HG03571 (cell line): ENCODE data around the gene SLC2A8.
A peak's percentile ranks its signal among the peaks of the same experiment; 100 is the strongest.

Experiments used
- ATAC-seq: cut with Tn5 transposase; IDR thresholded peaks from one replicate; pipeline ENCODE4 v1.9.1; 2021; ENCODE audit not compliant: unreplicated experiment

The SLC2A8 gene

GRCh38 chr9:127451858-127452656, 55.1 kb downstream of the SLC2A8 start:
- peak; percentile 5 for ATAC-seq

- no peak for ATAC-seq
Observed at GRCh38 chr9:127452691-127453090, 55.7 kb downstream of the SLC2A8 start.

- no peak for ATAC-seq
Observed at GRCh38 chr9:127455324-127455992, 58.5 kb downstream of the SLC2A8 start.

GRCh38 chr9:127457191-127457878, 60.4 kb downstream of the SLC2A8 start:
- no peak for ATAC-seq
